Measurements from ENCODE around the gene SKIC8.

The SKIC8 gene

GRCh38 chr15:78322243-78322642 lies 22.8 kb upstream of the SKIC8 start:
- no peak for DNase-seq (ENCODE audit: low read depth in 2 of 2, low spot score in 1 of 2)

- no peak for DNase-seq (ENCODE audit: low read depth in 2 of 2, low spot score in 1 of 2)
These were observed 22.4 kb upstream of the SKIC8 start for GRCh38 chr15:78321786-78322185.

- DNase-seq (ENCODE audit: low read depth in 2 of 2, low spot score in 1 of 2): no peak
These were observed 21.7 kb upstream of the SKIC8 start for GRCh38 chr15:78321041-78321570.

- DNase-seq (ENCODE audit: low read depth in 2 of 2, low spot score in 1 of 2): no peak
These were observed 20.8 kb upstream of the SKIC8 start for GRCh38 chr15:78320183-78320582.

GRCh38 chr15:78319588-78319987 lies 20.2 kb upstream of the SKIC8 start:
- no peak for DNase-seq (ENCODE audit: low read depth in 2 of 2, low spot score in 1 of 2)

- DNase-seq (ENCODE audit: low read depth in 2 of 2, low spot score in 1 of 2): no peak
These were observed 17.9 kb upstream of the SKIC8 start for GRCh38 chr15:78317145-78317836.

- no peak for DNase-seq (ENCODE audit: low read depth in 2 of 2, low spot score in 1 of 2)
These were observed 17.1 kb upstream of the SKIC8 start for GRCh38 chr15:78316283-78317083.

- no peak for DNase-seq (ENCODE audit: low read depth in 2 of 2, low spot score in 1 of 2)
These were observed 16.4 kb upstream of the SKIC8 start for GRCh38 chr15:78315686-78316282.

- no peak for DNase-seq (ENCODE audit: low read depth in 2 of 2, low spot score in 1 of 2)
These were observed 14.8 kb upstream of the SKIC8 start for GRCh38 chr15:78314181-78314581.

GRCh38 chr15:78313383-78313782 lies 14.0 kb upstream of the SKIC8 start:
- DNase-seq (ENCODE audit: low read depth in 2 of 2, low spot score in 1 of 2): no peak

- no peak for DNase-seq (ENCODE audit: low read depth in 2 of 2, low spot score in 1 of 2)
These were observed 13.5 kb upstream of the SKIC8 start for GRCh38 chr15:78312957-78313356.

GRCh38 chr15:78312536-78312935 lies 13.1 kb upstream of the SKIC8 start:
- no peak for DNase-seq (ENCODE audit: low read depth in 2 of 2, low spot score in 1 of 2)

GRCh38 chr15:78311292-78311691 lies 11.9 kb upstream of the SKIC8 start:
- no peak for DNase-seq (ENCODE audit: low read depth in 2 of 2, low spot score in 1 of 2)

- no peak for DNase-seq (ENCODE audit: low read depth in 2 of 2, low spot score in 1 of 2)
These were observed 9.1 kb upstream of the SKIC8 start for GRCh38 chr15:78308422-78309032.

- DNase-seq (ENCODE audit: low read depth in 2 of 2, low spot score in 1 of 2): no peak
These were observed 8.6 kb upstream of the SKIC8 start for GRCh38 chr15:78307976-78308375.

GRCh38 chr15:78306176-78306774 lies 6.9 kb upstream of the SKIC8 start:
- no peak for DNase-seq (ENCODE audit: low read depth in 2 of 2, low spot score in 1 of 2)

GRCh38 chr15:78304216-78305066 lies 5.0 kb upstream of the SKIC8 start:
- DNase-seq (ENCODE audit: low read depth in 2 of 2, low spot score in 1 of 2): no peak

GRCh38 chr15:78302579-78303312 lies 3.3 kb upstream of the SKIC8 start:
- no peak for DNase-seq (ENCODE audit: low read depth in 2 of 2, low spot score in 1 of 2)

GRCh38 chr15:78301828-78302227 lies 2.4 kb upstream of the SKIC8 start:
- no peak for DNase-seq (ENCODE audit: low read depth in 2 of 2, low spot score in 1 of 2)

GRCh38 chr15:78301326-78301725 lies 1.9 kb upstream of the SKIC8 start:
- DNase-seq (ENCODE audit: low read depth in 2 of 2, low spot score in 1 of 2): no peak
